Measurements from ENCODE around the gene GPATCH2L. TPM values are rescaled to one million over a fixed set of nuclear protein-coding genes. Genes with fewer than 3 reads are reported as not detected.
A peak's percentile ranks its signal among the peaks of the same experiment; 100 is the strongest.

GPATCH2L gene
- total RNA-seq, 1 donor from 2014 or later = 22.8 TPM

DNA sequence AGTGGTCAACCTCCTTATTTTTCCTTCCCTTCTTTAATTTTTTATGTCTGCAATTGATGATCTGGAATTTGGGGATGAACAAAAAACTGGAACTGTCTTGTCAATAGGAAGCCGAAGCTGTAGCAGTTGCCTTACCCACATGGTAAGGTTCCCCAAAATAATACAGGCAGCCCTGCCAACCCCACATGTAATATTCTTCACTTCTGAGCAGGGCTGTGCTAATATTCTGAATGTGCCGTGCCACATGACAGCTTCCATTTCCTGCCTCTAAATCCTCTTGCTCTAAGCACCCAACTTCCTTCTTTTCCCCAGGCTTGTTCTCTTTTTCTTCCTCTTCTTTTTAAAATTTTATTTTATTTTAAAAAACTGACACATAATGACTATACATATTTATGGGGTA lies 39.6 kb downstream of the GPATCH2L start:
- intact Hi-C loops (cut with micrococcal nuclease) = no loop called here
- peak; percentile 78 for ATAC-seq

GRCh38 chr14:76193696-76194095 lies 42.0 kb downstream of the GPATCH2L start:
- DNase-seq (no peak), ATAC-seq (no peak)
- intact Hi-C loops (cut with micrococcal nuclease) = no loop called here

More for the DNA sequence above, 39.6 kb downstream of the GPATCH2L start:
- peak; percentile 24 for DNase-seq

DNA sequence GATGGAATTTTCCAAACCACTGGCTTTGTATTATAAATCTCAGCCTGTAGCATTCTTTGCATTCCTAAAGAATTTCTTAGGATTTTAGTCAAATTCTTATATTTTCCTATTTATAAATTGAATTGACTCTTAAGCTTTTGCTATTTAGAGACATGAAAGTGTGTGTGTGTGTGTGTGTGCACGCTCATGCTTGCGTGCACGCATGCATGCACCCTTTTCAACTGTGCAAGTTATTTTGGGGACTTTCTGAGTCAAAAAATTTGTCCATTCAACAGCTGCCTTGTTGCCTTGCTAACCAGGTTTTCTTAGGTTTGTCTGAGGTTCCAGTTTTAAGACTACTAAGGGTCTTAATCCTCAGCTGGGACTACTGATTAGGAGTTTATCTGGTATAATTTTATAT lies 42.6 kb downstream of the GPATCH2L start:
- ATAC-seq (no peak), DNase-seq (no peak)
- intact Hi-C loops (cut with micrococcal nuclease) = no loop called here

DNA sequence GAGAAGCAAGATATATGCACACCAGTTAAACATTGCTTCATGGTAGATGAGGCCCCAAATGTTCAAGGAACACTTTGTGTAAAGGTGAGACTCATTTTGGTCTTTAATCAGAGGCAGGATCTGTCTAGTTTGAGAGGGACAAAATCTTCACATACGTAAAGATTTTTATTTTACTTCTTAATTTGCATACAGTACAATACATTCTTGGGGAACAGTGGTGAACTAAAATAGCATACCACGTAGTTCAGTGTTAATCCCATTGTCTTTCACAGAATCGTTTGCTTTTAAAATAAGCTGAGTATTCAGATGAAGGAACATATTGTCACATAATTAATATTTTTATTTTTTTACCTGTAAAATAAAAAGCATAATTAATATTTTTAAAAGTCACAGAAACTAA lies 43.3 kb downstream of the GPATCH2L start:
- DNase-seq (no peak), ATAC-seq (no peak)
- intact Hi-C loops (cut with micrococcal nuclease) = no loop called here

- no peak for ATAC-seq
- DNase-seq = no peak
Observed at GRCh38 chr14:76196980-76197695, 45.4 kb downstream of the GPATCH2L start.

GRCh38 chr14:76201162-76201561 lies 49.4 kb downstream of the GPATCH2L start:
- intact Hi-C loops (cut with micrococcal nuclease) = no loop called here
- no peak for ATAC-seq

More at GRCh38 chr14:76196980-76197695, 45.4 kb downstream of the GPATCH2L start:
- intact Hi-C loops (cut with micrococcal nuclease) = no loop called here

GRCh38 chr14:76203086-76204001 lies 51.6 kb downstream of the GPATCH2L start:
- intact Hi-C loops (cut with micrococcal nuclease) = no loop called here
- ATAC-seq = peak; percentile 30
- DNase-seq = no peak

More at GRCh38 chr14:76201162-76201561, 49.4 kb downstream of the GPATCH2L start:
- DNase-seq = no peak

DNA sequence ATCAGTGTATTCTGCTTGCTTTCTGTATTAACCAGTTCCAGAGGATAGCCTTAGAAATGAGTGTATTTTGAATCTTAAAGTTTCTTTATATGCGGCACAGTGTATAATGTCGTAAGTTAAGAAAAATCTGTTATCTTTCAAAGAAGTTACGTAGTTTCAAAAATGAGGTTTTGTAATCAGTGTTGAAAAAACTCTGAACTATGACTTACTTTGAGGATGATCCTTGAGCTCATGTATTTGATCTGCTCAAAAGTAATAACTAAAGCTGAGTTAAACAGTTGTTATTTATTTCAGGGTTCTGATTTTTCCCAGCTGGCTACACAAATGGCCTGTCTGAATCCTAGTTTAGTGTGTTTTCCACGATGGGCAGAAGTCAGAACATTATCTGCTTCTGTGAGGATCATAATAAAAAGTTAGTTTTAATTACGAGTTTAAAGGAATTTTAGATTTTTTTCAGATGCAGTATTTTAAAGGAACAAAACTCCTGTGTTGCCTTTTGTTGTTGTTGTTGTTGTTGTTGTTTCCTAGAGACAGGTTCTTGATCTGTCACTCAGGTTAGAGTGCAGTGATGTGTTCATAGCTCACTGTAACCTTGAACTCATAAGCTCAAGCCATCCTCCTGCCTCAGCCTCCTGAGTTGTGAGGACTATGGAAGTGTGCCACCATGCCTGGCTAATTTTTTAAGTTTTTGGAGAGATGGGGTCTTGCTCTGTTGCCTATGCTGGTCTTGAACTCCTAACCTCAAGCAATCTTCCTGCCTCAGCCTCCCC lies 52.9 kb downstream of the GPATCH2L start:
- no peak for ATAC-seq

DNA sequence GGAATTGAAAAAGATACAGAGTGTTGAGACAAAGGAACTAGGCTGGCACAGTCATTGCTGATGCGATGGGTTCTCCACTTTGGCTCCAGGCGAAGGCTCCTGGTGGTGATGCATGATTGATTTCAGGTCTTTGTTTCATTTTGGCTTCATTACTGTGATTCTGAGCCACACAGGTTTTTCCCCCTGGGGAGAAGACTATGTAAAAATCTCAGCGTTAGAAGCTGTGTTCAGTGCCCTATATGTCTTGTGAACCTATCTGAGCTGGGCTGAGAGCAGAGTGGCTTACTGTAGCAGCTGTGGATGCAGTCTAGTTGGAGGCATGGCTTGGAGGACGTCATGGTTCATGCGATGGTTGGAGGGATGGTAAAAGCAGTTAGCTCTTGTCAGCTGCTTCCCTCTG lies 54.0 kb downstream of the GPATCH2L start:
- ATAC-seq = no peak
- intact Hi-C loops (cut with micrococcal nuclease) = no loop called here
- DNase-seq = no peak

More for the DNA sequence above, 52.9 kb downstream of the GPATCH2L start:
- no peak for DNase-seq
- intact Hi-C loops (cut with micrococcal nuclease) = no loop called here

- ATAC-seq (no peak), DNase-seq (no peak)
- intact Hi-C loops (cut with micrococcal nuclease) = no loop called here
Observed at GRCh38 chr14:76208340-76208739, 56.6 kb downstream of the GPATCH2L start.

DNA sequence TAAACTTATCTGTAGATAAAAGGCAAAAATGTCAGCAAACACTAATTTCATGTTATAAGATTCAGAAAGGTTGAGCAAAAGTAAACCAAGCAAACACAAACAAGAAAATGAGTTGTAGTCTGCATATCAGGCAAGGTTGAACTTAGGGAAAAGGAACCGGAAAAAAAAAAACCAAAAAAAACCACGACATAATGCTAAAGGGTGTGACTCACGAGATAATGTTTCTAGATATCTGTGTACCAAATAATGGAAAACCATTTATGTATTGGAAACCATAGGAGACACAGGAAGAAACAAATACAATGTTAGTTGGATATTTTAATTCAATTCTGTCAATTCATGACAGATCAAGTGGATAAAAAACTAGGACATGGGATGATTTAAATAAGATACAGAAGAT lies 60.5 kb downstream of the GPATCH2L start:
- no peak for ATAC-seq
- no peak for DNase-seq
- intact Hi-C loops (cut with micrococcal nuclease) = no loop called here

GRCh38 chr14:76217179-76217578 lies 65.5 kb downstream of the GPATCH2L start:
- intact Hi-C loops (cut with micrococcal nuclease) = no loop called here
- no peak for ATAC-seq
- DNase-seq = no peak

DNA sequence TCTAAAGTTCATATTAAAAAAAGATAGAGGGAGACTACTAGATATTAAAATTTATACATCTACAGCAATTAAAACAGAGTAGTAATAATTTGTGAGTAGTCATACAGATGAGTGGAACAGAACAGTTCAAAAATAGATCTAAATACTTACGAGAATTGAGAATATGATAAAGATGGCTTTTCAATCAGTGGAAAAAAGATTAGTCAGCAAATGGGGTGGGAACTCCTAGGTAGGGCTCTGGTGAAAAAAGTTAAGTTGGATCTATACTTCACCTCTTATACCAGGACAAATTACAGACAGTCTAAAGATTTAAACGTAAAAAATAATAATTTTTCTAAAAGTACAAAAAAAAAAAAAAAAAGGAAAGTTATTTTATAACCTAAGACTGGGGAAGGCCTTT lies 66.9 kb downstream of the GPATCH2L start:
- ATAC-seq (no peak), DNase-seq (no peak)
- intact Hi-C loops (cut with micrococcal nuclease) = no loop called here

GRCh38 chr14:76219873-76220272 lies 68.2 kb downstream of the GPATCH2L start:
- intact Hi-C loops (cut with micrococcal nuclease) = no loop called here
- no peak for DNase-seq
- no peak for ATAC-seq

GRCh38 chr14:76227450-76228050 lies 75.8 kb downstream of the GPATCH2L start:
- ATAC-seq = no peak
- intact Hi-C loops (cut with micrococcal nuclease) = no loop called here
- no peak for DNase-seq

DNA sequence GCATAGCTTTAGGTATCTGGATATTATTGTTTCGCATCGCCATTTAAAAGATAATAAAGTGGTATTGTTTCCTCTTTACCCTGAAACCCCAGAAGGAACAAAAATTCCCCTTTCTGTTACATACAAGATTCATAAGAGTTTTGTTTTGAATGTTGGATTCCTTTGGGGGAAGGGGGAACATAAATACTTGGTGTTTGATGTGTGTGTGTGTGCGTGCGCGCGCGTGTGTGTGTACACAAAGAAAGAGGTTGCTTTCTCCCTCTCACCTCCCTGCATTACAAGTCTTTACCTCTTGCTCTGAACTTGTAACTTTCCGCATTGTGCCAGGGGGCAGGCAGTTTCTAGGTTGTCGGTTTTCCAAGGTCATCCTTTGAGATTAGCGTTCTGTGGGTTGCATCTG lies 76.4 kb downstream of the GPATCH2L start:
- DNase-seq (no peak), ATAC-seq (no peak)
- intact Hi-C loops (cut with micrococcal nuclease) = no loop called here

DNA sequence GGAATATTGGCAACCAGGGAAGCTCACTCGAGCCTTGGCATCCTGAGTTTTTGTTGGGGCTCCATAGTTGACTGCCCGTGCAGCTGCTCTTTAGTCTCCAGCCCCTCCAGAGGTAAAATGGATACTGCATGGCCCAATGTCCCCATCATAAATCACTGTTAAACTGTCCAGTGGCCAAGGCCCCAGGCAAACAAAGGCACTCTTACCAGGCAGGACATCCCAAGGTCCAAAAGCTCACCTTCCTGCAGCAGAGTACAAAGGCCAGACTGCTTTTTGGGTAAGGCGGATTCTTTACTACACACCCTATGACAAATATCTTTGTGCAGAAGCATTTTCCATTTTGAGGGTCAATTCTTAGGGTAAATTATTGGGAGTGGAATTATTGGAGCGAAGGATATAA lies 81.1 kb downstream of the GPATCH2L start:
- no peak for DNase-seq
- ATAC-seq = no peak

GRCh38 chr14:76235628-76236027 lies 83.9 kb downstream of the GPATCH2L start:
- DNase-seq (no peak), ATAC-seq (no peak)
- intact Hi-C loops (cut with micrococcal nuclease) = no loop called here

More for the DNA sequence above, 81.1 kb downstream of the GPATCH2L start:
- intact Hi-C loops (cut with micrococcal nuclease) = no loop called here

Measured in left ventricle myocardium superior (tissue), 1 donor.